Upper lobe of right lung (tissue), 1 donor: ENCODE measurements around the gene OR10V1. TPM values are rescaled to one million over a fixed set of nuclear protein-coding genes. Genes with fewer than 3 reads are reported as not detected.

Experiments
- ATAC-seq: fragments of 200-7000 bp; cut with Tn5 transposase; one replicate; pipeline ENCODE4 v1.9.1; 2020; ENCODE audit warnings: mild to moderate bottlenecking, moderate library complexity
- DNase-seq: peaks from one replicate; pipeline ENCODE4 v3.0.0-alpha.2; 2020
- H3K27ac ChIP-seq: fragments of 200-600 bp; one replicate; pipeline ENCODE4 v1.8.0; 2022
- H3K27me3 ChIP-seq: fragments of 200-600 bp; one replicate; pipeline ENCODE4 v1.8.0; 2022; ENCODE audit warnings: mild to moderate bottlenecking
- H3K36me3 ChIP-seq: fragments of 200-600 bp; one replicate; pipeline ENCODE4 v1.8.0; 2022
- H3K4me1 ChIP-seq: fragments of 200-600 bp; one replicate; pipeline ENCODE4 v1.8.0; 2022
- H3K4me3 ChIP-seq: fragments of 200-600 bp; one replicate; pipeline ENCODE4 v1.8.0; 2022; ENCODE audit warnings: mild to moderate bottlenecking
- H3K9me3 ChIP-seq: fragments of 200-600 bp; one replicate; pipeline ENCODE4 v1.8.0; 2022
- intact Hi-C: fragments of 100-400 bp; cut with DNase I; formaldehyde crosslinking; loops from one replicate; pipeline ENCODE4 v1.11.0; 2022
- total RNA-seq: library from RNA; stranded (reverse); fragmentation: NEBNext Ultra II Directional; extraction: Animal tissue kit (Norgen Biotek cat#: 25700); gene quantifications from one replicate; pipeline ENCODE4 v1.2.1, GENCODE V29; 2021
- TF ChIP-seq, protein P1 (sequence below): fragments of 200-600 bp; IDR thresholded peaks from one replicate; pipeline ENCODE4 v1.8.0; 2022; ENCODE audit warnings: antibody characterized with exemption
- donor health status: DM: no; HTN: yes; CAD: no; lungs with severe emphysema.

Gene OR10V1
- total RNA-seq, 1 donor from 2014 or later = not detected

DNA sequence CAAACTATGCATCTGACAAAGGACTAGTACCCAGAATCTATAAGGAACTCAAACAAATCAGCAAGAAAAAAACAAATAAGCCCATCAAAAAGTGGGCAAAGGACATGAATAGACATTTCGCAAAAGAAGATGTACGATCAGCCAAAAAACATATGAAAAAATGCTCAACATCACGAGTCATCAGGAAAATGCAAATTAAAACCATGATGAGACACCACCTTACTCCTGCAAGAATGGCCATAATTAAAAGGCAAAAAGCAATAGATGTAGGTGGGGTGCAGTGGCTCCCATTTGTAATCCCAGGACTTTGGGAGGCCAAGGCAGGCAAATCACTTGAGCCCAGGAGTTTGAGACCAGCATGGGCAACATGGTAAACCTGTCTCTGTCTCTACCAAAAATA is 10.4 kb upstream of the OR10V1 start:
- no peaks in the 10 kb centered on the region for H3K36me3 ChIP-seq
- H3K27me3 ChIP-seq = no peaks in the 10 kb centered on the region
- DNase-seq (no peak), ATAC-seq (no peak)
- no peaks in the 10 kb centered on the region for H3K9me3 ChIP-seq
- TF ChIP-seq, protein P1, sequence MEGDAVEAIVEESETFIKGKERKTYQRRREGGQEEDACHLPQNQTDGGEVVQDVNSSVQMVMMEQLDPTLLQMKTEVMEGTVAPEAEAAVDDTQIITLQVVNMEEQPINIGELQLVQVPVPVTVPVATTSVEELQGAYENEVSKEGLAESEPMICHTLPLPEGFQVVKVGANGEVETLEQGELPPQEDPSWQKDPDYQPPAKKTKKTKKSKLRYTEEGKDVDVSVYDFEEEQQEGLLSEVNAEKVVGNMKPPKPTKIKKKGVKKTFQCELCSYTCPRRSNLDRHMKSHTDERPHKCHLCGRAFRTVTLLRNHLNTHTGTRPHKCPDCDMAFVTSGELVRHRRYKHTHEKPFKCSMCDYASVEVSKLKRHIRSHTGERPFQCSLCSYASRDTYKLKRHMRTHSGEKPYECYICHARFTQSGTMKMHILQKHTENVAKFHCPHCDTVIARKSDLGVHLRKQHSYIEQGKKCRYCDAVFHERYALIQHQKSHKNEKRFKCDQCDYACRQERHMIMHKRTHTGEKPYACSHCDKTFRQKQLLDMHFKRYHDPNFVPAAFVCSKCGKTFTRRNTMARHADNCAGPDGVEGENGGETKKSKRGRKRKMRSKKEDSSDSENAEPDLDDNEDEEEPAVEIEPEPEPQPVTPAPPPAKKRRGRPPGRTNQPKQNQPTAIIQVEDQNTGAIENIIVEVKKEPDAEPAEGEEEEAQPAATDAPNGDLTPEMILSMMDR = no peak
- H3K4me3 ChIP-seq = no peak overlapping the region
- no peak overlapping the region for H3K27ac ChIP-seq
- no peaks in the 10 kb centered on the region for H3K4me1 ChIP-seq
- intact Hi-C loops = no loop called here

DNA sequence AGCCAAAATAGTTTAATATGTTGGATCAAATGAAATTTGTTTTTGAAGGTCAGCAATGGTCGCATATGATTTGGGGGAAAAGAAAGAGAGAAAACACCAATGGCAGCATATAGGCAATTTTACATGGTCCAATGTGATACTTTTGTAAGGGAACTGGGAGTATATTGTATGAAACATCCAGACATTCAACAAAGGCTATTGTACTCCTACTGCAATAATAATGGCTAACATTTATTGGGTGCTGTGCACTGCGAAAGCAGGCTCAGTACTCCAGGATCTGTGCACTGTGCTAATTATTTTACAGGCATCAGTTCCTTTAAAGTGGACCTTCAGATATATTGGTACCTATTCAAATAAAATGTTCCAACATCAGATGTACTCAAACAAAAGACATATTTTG is 5.9 kb upstream of the OR10V1 start:
- H3K9me3 ChIP-seq = no peaks in the 10 kb centered on the region
- DNase-seq (no peak), ATAC-seq (no peak)
- no peaks in the 10 kb centered on the region for H3K4me1 ChIP-seq
- no peaks in the 10 kb centered on the region for H3K27me3 ChIP-seq
- H3K4me3 ChIP-seq = no peak overlapping the region
- H3K27ac ChIP-seq = no peak overlapping the region
- H3K36me3 ChIP-seq = no peaks in the 10 kb centered on the region
- intact Hi-C loops = no loop called here
- TF ChIP-seq, protein P1 = no peak

DNA sequence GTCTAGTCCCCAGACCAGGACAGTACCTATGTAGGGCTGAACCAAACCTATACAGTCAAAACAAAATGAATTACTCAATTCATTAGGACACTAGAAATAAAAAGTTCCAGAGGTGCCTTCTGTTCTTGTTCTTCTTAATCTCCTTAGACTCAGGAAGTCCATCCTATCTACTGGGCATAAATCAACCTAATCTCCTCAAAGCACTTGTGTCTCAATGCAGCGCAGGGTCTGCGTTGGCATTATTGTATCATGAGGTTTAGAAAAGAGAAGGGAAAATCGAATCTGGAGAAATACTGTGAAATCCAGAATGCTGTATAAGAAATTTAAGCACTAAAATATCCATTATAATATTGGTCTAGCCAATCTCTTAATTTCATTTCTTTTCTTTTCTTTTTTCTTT is 2.4 kb upstream of the OR10V1 start:
- no peaks in the 10 kb centered on the region for H3K27me3 ChIP-seq
- TF ChIP-seq, protein P1 = no peak
- ATAC-seq = no peak

DNA sequence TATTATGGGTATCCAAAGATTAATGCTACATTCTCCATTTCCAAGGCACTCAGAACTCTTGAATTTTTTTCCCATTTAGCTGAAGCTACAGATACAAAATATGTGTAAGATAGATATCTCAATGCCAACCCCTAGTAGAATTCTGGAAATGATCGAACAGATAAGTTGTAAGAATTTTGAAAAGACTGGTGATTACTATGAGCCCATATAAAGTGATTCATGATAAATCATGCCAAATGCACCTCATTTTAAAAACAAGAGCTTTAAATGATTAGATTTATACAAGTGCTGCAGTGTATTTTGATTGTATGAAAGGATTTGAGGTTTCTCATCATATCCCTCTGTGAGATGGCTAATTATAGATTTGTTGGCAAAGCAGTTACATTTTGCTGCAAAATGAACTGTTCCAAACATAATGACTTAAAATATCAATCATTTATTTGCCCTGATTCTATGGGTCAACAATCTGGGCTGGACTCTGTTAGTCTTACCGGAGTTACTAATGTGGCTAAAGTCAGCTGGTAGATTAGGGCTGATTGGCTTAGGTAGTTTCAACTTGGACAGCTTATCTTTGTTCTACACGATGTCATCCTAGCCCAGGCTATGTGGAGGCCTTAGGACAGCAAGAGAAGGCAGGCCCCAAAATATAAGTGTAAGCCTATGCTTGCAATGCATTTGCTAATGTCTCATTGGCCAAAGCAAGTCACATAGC is 3.4 kb downstream of the OR10V1 start:
- Histone ChIP-seq H3K27me3 (no peaks in the 10 kb centered on the region), H3K4me3 (no peak overlapping the region), H3K4me1 (no peaks in the 10 kb centered on the region), H3K36me3 (no peaks in the 10 kb centered on the region), H3K27ac (no peak overlapping the region), H3K9me3 (no peaks in the 10 kb centered on the region)
- no peak for DNase-seq
- TF ChIP-seq, protein P1 = no peak
- no peak for ATAC-seq
- intact Hi-C loops = no loop called here

More for the DNA sequence above, 2.4 kb upstream of the OR10V1 start:
- Histone ChIP-seq H3K27ac (no peak overlapping the region), H3K9me3 (no peaks in the 10 kb centered on the region), H3K4me3 (no peak overlapping the region), H3K4me1 (no peaks in the 10 kb centered on the region), H3K36me3 (no peaks in the 10 kb centered on the region)
- no peak for DNase-seq
- intact Hi-C loops = no loop called here

DNA sequence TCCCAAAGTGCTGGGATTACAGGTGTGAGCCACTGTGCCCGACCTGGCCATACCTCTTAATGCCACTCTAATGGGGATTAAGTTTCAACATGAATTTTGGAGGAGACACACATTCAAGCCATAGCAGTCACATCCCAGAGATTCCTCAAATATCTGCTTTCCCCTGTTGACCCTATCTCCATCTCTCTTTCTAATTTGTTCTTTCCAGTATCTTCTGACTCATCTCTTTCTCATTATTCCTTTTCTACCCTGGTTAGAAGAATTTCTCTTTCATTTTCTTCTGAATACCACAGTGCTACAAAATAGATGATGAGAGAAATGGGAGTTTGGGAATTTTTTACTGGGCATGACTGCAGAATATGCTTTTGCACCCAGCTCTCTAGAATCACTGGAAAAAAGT is 5.1 kb downstream of the OR10V1 start:
- Histone ChIP-seq H3K27me3 (no peaks in the 10 kb centered on the region), H3K27ac (no peak overlapping the region), H3K9me3 (no peaks in the 10 kb centered on the region), H3K4me3 (no peak overlapping the region), H3K36me3 (no peaks in the 10 kb centered on the region), H3K4me1 (no peaks in the 10 kb centered on the region)
- TF ChIP-seq, protein P1 = no peak
- intact Hi-C loops = no loop called here
- no peak for DNase-seq
- ATAC-seq = no peak

DNA sequence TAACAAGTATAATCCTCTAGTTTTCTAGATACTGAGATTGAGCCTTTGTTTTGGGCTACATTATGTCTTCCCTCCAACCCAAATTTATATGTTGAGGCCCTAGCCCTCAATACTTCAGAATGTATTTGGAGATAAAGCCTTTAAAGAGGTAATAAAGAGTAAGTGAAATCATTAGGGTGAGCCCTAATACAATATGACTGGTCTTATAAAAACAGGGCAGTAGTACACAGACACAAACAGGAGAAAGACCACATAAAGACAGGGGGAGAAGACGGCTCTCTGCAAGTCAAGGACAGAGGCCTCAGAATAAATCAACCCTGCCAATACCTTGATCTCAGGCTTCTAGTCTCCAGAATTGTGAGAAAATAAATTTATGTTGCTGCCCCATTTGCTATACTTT is 6.3 kb downstream of the OR10V1 start:
- intact Hi-C loops = no loop called here
- ATAC-seq (no peak), DNase-seq (no peak)
- Histone ChIP-seq H3K36me3 (no peaks in the 10 kb centered on the region), H3K9me3 (no peaks in the 10 kb centered on the region), H3K27ac (no peak overlapping the region), H3K4me1 (no peaks in the 10 kb centered on the region), H3K27me3 (no peaks in the 10 kb centered on the region), H3K4me3 (no peak overlapping the region)
- TF ChIP-seq, protein P1 = no peak
